ENCODE measurements around the gene PROSER1.

Gene PROSER1

GRCh38 chr13:39049274-39049673 lies 11.4 kb upstream of the PROSER1 start:
- no peak overlapping the region for H3K27ac ChIP-seq
- H3K79me2 ChIP-seq, result no peaks in the 10 kb centered on the region
- H3K4me3 ChIP-seq (ENCODE audit: low read depth, low read length), result no peak overlapping the region
- TF ChIP-seq CTCF (IDR thresholded peaks at IDR 0.05), result no peak
- H3K36me3 ChIP-seq (ENCODE audit: control insufficient read depth, insufficient read depth, low read length), result no peaks in the 10 kb centered on the region
- H3K9ac ChIP-seq, result no peak overlapping the region
- H2AFZ ChIP-seq, result no peak overlapping the region
- no peaks in the 10 kb centered on the region for H3K27me3 ChIP-seq (ENCODE audit: control insufficient read depth, insufficient read depth, low read length)
- no peaks in the 10 kb centered on the region for H3K4me1 ChIP-seq
- no peaks in the 10 kb centered on the region for H3K9me3 ChIP-seq (ENCODE audit: control insufficient read depth, low read length)
- no peak overlapping the region for H3K4me2 ChIP-seq (ENCODE audit: low read length)

GRCh38 chr13:39048806-39049205 lies 10.9 kb upstream of the PROSER1 start:
- Histone ChIP-seq H3K9me3 (ENCODE audit: control insufficient read depth, low read length) (no peaks in the 10 kb centered on the region), H3K4me1 (no peaks in the 10 kb centered on the region), H3K4me2 (ENCODE audit: low read length) (no peak overlapping the region), H3K4me3 (ENCODE audit: low read depth, low read length) (no peak overlapping the region), H2AFZ (no peak overlapping the region), H3K27me3 (ENCODE audit: control insufficient read depth, insufficient read depth, low read length) (no peaks in the 10 kb centered on the region), H3K9ac (no peak overlapping the region), H3K27ac (no peak overlapping the region), H3K36me3 (ENCODE audit: control insufficient read depth, insufficient read depth, low read length) (no peaks in the 10 kb centered on the region), H3K79me2 (no peaks in the 10 kb centered on the region)
- no peak for TF ChIP-seq CTCF (IDR thresholded peaks at IDR 0.05)

- Histone ChIP-seq H3K27me3 (ENCODE audit: control insufficient read depth, insufficient read depth, low read length) (no peaks in the 10 kb centered on the region), H2AFZ (no peak overlapping the region), H3K79me2 (no peaks in the 10 kb centered on the region), H3K9ac (no peak overlapping the region), H3K9me3 (ENCODE audit: control insufficient read depth, low read length) (no peaks in the 10 kb centered on the region), H3K4me3 (ENCODE audit: low read depth, low read length) (no peak overlapping the region), H3K4me1 (no peaks in the 10 kb centered on the region), H3K27ac (no peak overlapping the region), H3K4me2 (ENCODE audit: low read length) (no peak overlapping the region), H3K36me3 (ENCODE audit: control insufficient read depth, insufficient read depth, low read length) (no peaks in the 10 kb centered on the region)
- TF ChIP-seq CTCF (IDR thresholded peaks at IDR 0.05), result no peak
Measured at GRCh38 chr13:39047560-39047959, 9.7 kb upstream of the PROSER1 start.

- Histone ChIP-seq H3K79me2 (no peaks in the 10 kb centered on the region), H2AFZ (no peak overlapping the region), H3K27me3 (ENCODE audit: control insufficient read depth, insufficient read depth, low read length) (no peaks in the 10 kb centered on the region), H3K4me3 (ENCODE audit: low read depth, low read length) (no peak overlapping the region), H3K9ac (no peak overlapping the region), H3K9me3 (ENCODE audit: control insufficient read depth, low read length) (no peaks in the 10 kb centered on the region), H3K36me3 (ENCODE audit: control insufficient read depth, insufficient read depth, low read length) (no peaks in the 10 kb centered on the region), H3K4me1 (no peaks in the 10 kb centered on the region), H3K27ac (no peak overlapping the region), H3K4me2 (ENCODE audit: low read length) (no peak overlapping the region)
- TF ChIP-seq CTCF (IDR thresholded peaks at IDR 0.05), result no peak
Measured at GRCh38 chr13:39044536-39044935, 6.6 kb upstream of the PROSER1 start.

- H3K9ac ChIP-seq, result no peak overlapping the region
- no peak for TF ChIP-seq CTCF (IDR thresholded peaks at IDR 0.05)
- no peaks in the 10 kb centered on the region for H3K27me3 ChIP-seq (ENCODE audit: control insufficient read depth, insufficient read depth, low read length)
- H3K79me2 ChIP-seq, result peaks cover 7% of the 10 kb centered on the region
- no peaks in the 10 kb centered on the region for H3K36me3 ChIP-seq (ENCODE audit: control insufficient read depth, insufficient read depth, low read length)
- no peak overlapping the region for H2AFZ ChIP-seq
- no peaks in the 10 kb centered on the region for H3K9me3 ChIP-seq (ENCODE audit: control insufficient read depth, low read length)
- no peak overlapping the region for H3K27ac ChIP-seq
- H3K4me3 ChIP-seq (ENCODE audit: low read depth, low read length), result no peak overlapping the region
- H3K4me2 ChIP-seq (ENCODE audit: low read length), result peak overlapping the region; percentile 15
- H3K4me1 ChIP-seq, result no peaks in the 10 kb centered on the region
Measured at GRCh38 chr13:39040206-39040605, 2.3 kb upstream of the PROSER1 start.
